Measurements from ENCODE around the gene SPC24. TPM values are rescaled to one million over a fixed set of nuclear protein-coding genes. Genes with fewer than 3 reads are reported as not detected.
A peak's percentile ranks its signal among the peaks of the same experiment; 100 is the strongest.

Gene SPC24, protein sequence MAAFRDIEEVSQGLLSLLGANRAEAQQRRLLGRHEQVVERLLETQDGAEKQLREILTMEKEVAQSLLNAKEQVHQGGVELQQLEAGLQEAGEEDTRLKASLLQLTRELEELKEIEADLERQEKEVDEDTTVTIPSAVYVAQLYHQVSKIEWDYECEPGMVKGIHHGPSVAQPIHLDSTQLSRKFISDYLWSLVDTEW
- total RNA-seq = 2.4 and 2.5 TPM in 2 replicates
- polyA plus RNA-seq (2012) = 1.3 TPM

DNA sequence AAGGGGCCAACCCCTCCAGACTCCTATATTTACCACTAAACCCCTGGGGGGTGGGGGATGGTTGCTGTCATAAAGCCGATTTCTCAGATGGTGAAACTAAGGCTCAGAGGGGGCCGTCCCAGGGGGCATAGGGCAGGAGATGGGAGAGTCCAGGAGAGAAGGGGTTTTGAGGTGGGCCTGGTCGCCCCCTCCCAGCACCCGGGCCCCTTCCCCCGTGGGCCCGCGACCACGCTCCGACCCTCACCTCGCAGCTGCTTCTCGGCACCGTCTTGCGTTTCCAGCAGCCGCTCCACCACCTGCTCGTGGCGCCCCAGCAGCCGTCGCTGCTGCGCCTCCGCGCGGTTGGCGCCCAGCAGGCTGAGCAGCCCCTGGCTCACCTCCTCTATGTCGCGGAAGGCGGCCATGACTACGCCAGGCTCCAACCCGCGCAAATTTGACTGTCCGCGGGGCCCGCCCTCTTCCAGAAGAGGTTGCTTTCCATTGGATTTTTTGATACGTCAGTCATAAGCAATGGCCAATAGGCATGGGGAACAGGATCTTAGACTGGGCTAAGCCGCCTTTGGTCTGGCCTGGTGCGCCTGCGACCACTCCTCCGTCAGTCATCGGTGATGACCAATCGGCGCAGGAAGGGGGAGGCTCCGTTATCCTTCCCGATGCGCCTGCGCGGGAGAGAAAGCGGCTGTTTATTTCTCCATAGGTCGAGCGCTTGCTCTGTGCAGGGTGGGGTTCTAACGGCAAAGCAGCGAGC lies at the start of gene SPC24:
Gene SPC24, minus strand, starts transcription at position 410 of the 748 bp plus-strand sequence. Its CDS starts 6 bp downstream, at position 404.
- peak; percentile 98 for DNase-seq (ENCODE audit: low read depth)

DNA sequence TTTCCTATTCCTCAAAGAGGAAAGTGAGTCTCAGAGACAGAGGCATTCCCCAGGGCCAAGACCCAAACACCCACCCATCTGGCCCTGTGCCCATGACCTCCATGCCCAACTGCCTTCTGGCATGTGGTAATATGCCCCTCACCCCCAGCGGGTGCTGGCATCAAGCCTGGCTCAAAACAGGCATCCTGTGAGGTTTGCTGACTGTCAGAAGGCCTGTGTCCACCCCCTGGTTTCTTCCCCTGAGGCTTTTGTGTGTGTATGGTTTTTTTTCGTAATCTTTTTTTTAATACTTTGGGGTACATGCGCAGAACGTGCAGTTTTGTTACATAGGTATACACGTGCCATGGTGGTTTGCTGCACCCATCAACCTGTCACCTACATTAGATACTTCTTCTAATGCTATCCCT lies 49.4 kb upstream of the SPC24 start:
- peak; percentile 69 for DNase-seq (ENCODE audit: low read depth)

- no peak for DNase-seq (ENCODE audit: low read depth)
Observed at GRCh38 chr19:11204076-11204602, 48.6 kb upstream of the SPC24 start.

DNA sequence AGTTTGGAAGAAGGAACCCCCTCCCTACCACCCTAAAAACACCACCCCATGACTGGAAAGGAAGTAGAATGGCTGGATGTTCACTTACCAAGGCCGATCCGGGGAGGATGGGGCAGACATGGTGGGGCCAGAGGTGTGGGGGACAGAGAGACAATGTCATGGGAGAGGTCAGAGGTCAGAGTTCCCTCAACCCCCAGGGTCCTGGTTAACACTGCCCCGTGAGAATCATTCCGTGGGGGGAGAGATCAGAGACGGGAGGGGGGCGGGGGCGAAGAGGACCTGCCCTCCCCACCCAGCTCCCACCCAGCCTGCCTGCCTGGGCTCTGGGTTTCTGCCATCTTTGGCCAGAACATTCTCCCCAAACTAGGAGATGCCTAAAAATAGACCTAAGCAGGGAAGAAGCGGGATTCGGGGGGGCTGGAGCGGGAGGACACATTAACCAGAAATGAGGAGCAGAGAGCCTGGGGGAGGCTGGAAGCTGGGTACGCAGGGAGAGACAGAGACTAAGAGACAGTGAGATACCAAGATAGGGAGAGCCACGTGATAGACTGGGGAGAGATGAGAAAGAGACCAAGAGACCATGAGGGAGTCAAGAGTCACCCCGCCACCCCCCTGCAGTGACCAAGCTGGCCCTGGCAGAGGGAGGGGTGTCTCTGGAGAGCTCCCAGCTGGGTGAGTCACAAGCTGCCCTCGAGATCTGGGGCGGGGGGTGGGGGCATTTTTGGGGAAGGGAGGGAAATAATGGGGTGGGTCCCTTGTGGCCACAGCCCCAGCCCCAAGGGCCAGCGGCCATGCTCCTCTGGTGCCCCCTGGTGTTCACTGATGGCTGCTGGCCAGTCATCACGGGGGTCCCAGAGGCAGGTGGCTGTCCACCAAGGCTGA lies 47.9 kb upstream of the SPC24 start:
- peak; percentile 94 for DNase-seq (ENCODE audit: low read depth)

- DNase-seq (ENCODE audit: low read depth) = no peak
Observed at GRCh38 chr19:11202488-11203193, 47.1 kb upstream of the SPC24 start.

DNA sequence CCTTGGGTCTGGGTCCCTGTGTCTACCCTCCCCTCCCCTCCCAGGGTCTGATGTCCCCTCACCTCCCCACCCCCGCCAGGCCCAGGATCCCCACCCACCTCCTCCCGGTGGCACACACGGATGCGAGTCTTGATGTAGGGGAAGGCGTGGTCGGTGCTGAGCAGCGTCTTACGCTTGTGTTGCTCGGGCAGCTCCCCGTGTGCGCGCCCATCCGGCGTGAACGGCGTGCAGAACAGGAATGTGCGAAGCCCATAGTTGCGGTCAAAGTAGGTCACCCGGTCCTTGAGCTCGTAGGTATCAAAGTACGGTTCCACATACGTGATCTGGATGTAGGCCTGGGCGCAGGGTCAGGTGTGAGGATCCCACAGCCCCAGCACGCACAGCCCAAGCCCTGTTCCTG lies 46.2 kb upstream of the SPC24 start:
- DNase-seq (ENCODE audit: low read depth) = no peak

GRCh38 chr19:11200931-11201330 lies 45.3 kb upstream of the SPC24 start:
- DNase-seq (ENCODE audit: low read depth) = no peak

- DNase-seq (ENCODE audit: low read depth) = no peak
Observed at GRCh38 chr19:11200015-11200574, 44.5 kb upstream of the SPC24 start.

GRCh38 chr19:11199517-11199916 lies 43.9 kb upstream of the SPC24 start:
- no peak for DNase-seq (ENCODE audit: low read depth)

- DNase-seq (ENCODE audit: low read depth) = no peak
Observed at GRCh38 chr19:11198769-11199424, 43.3 kb upstream of the SPC24 start.

- DNase-seq (ENCODE audit: low read depth) = no peak
Observed at GRCh38 chr19:11198175-11198534, 42.6 kb upstream of the SPC24 start.

DNA sequence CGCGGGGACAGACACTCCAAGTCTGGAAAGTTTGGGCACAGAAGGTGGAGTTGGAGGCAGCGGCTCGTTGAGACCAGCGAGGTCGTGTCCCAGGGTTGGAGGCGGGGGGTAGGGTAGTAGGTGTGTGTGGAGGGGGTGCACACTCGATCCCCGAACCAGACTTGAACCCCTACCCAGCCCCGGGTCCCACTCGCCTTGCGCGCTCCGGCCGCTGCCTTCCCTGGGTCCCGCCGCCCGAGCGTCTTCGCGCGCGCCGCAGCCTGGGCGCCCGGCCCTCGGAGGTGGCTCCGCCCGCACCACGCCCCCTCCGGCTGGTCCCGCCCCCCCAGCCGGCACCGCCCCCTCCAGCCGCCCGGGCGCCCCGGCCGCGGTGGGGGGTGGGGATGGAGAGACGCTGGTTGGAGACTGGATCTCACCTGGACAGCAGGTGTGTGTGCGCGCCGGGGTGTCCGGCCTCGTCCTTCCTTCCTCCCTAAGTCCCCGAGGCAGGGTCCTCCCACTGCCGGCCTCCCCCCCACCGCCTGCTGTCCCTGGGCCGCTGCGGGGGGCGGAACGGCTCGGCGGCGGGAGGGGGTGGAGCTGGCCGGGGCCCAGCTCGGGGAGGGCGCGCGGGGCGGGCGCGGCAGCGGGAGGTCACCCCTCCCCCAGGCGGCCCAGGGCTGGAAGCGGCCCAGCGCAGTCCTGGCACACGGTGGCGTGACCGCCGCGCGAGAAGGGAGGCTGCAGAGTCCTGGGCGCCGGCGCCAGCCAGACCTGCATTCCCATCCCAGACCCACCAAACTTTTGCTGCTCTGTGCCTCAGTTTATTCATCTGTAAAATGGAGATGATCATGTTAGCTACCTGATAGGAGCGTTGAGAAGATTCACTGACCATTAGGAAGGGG lies 42.0 kb upstream of the SPC24 start, which contains the start of gene KANK2:
Gene KANK2, minus strand, starts transcription at position 255 of the 884 bp plus-strand sequence. CDS start 3,034 bp downstream, outside the sequence.
- DNase-seq (ENCODE audit: low read depth) = peak; percentile 82

- peak; percentile 67 for DNase-seq (ENCODE audit: low read depth)
Observed at GRCh38 chr19:11196406-11197287, 41.1 kb upstream of the SPC24 start.

GRCh38 chr19:11195681-11196080 lies 40.1 kb upstream of the SPC24 start:
- no peak for DNase-seq (ENCODE audit: low read depth)

DNA sequence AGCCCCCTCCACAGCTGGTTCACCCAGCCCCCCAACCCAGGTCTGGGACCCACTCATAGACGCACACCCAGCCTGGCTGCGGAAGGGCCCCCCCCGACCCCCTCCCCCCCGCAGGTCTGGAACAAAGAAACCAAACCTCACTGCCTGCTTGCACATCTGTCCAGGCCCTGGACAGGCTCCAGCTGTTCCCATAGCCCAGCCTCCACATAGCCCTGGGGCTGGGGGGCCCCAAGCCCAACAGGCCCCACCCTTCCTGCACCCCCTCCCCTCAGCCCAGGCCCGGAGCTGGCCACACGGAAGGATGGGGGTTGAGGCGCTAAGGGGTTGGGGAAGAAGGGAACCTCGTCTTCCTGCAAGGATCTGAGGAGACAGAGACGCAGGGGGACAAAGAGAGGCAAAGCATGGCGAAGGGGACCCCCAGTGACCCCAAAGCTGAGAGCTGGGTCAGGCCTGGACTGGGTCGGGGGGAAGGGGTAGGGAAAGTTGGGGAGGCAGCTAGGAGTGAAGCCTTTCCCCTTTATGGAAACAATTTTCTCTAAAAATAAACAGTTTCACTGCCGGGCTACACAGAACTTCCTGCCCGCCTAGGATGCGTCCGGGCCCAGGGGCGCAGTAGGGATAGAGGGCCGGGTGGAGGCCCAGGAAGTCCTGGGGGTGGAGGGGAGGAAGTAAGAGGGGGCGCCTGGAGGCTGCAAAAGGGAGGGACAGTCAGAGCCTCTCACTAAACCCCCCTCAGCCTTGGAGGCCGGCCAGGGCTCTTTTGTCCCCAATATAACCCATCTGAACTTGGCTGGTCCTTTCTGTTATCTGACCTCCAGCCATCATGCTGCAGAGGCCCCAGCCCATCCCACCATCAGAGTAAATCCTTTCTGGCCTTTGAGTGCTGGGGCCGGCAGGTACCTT lies 39.3 kb upstream of the SPC24 start:
- no peak for DNase-seq (ENCODE audit: low read depth)

DNA sequence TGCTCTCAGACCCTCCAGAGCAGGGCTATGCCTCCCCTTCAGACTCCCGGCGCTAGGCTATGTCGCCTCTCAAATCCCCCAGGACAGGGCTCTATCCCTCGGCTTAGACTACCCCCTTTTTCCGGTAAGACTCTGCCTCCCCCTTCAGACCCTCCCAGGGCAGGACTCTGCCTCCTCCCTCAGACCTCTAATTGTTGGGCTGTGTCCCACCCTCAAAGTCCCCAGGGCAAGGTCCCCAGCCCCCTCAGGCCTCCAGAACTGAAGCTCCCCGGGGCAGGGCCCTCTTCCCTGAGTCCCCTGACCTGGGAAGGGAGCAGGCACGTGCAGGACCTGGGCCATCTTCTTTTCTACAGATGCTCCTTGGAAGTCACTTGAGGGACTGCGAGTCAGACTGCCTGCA lies 38.6 kb upstream of the SPC24 start:
- DNase-seq (ENCODE audit: low read depth) = no peak
